Skeletal muscle cell (primary cell): ENCODE results near the gene ABCC9.
A peak's percentile ranks its signal among the peaks of the same experiment; 100 is the strongest.

Experiments used
- DNase-seq: peaks from one replicate; pipeline ENCODE4 v3.0.0-alpha.2; 2010; ENCODE audit warnings: low read depth
- H3K4me3 ChIP-seq: 2 replicates; pipeline ENCODE4 v1.5.1; 2011; ENCODE audit warnings: low read depth, mild to moderate bottlenecking, control low read depth, low read length, moderate library complexity

The ABCC9 gene

DNA sequence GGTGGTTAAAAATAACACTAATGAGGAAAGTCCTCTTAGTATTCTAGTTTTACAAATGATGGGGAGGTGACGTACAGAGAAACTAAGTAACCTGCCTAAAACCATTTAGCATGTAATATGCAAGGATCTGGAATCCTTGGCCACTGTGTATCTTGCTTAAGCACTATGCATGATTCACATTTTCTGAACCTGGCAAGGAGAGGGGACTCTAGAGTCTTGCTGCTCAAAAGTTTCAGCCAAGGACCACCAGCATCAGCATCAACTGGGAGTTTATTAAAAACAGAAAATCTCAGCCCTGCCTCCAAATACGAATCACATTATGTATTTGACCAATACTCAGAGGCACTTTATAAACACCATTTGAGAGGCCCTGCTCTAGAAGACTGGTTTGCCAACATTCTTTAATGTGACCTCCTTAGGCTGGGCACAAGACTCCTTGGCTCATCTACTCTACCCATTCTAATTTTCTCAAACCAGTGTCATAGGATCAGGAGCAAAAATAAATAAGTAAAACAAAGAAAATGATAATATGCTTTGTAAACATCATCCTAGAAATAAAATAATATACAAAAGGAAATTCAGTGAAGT is 52.9 kb downstream of the ABCC9 start:
- H3K4me3 ChIP-seq, result no peak overlapping the region
- DNase-seq, result no peak

DNA sequence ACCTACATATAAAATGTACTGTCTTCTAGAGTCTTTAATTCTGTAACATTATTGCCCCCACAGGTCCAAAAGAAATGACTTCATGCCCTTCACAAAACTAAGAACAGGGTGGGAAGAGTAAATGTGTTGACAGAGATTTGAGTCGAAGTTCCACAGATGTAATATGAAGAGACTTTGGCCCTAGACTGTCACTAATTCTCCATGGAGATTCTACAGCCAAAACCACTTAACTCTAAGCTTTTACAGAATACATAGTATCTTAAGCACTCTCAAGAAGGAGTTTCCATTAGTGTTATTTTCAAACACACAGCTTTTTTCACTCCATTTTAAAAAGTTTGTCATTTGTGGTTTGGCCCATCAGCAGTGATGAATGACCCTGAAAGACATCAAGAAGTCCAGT is 56.3 kb downstream of the ABCC9 start:
- DNase-seq, result no peak
- no peak overlapping the region for H3K4me3 ChIP-seq

DNA sequence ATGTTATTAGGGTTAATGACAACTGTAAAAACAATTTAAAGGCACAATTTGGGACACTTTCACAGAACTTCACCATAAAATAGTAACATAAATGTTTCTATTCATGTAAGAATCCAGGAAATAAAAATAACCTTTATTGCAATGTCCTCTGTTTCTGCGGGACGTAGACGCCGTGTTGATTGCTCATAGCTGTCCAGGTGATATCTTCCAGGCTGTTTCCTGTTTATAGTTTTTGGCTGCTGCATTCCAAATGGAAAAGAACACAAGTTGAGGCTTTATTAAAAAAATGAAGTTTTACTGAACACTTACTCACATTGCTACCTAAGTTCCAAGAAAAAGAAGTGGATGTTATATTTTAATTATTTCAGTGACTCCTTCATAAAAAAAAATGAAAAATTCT is 58.6 kb downstream of the ABCC9 start:
- no peak for DNase-seq
- H3K4me3 ChIP-seq, result no peak overlapping the region

DNA sequence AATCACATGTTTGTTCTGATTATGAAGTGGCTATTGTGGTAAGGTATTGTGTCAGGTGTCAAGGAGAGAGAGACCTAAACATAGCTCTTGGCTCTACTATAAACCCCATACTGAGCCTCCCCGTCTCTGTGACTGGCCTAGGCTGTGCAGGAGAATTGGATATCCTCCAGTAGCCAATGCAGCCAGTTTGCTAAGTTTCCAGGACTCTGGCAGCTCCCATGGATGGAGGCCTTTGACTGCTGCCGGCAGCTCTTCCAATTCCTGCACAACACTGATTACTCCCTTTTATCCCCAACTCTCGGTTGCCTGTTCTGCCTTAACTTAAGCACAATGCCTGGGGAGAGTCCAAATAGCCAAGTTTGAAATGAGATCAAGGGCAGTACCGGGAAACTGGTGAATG is 59.3 kb downstream of the ABCC9 start:
- no peak overlapping the region for H3K4me3 ChIP-seq
- DNase-seq, result no peak

DNA sequence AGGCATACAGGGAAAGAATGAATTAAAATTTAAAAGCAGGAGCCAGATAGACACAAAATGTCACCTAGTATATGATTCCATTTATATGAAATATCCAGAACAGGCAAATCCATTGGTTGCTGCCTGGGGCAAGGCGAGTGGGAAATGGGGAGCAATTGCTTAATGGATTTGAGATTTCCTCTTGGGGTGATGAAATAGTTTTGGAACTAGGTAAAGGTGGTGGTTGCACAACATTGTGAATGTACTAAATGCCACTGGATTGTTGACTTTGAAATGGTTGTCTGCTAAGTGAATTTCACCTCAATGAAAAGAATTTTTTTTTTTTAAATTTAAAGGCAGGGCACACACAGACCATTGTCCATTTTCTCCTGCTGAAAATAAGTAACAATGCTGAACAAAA is 61.9 kb downstream of the ABCC9 start:
- no peak overlapping the region for H3K4me3 ChIP-seq
- DNase-seq, result no peak

DNA sequence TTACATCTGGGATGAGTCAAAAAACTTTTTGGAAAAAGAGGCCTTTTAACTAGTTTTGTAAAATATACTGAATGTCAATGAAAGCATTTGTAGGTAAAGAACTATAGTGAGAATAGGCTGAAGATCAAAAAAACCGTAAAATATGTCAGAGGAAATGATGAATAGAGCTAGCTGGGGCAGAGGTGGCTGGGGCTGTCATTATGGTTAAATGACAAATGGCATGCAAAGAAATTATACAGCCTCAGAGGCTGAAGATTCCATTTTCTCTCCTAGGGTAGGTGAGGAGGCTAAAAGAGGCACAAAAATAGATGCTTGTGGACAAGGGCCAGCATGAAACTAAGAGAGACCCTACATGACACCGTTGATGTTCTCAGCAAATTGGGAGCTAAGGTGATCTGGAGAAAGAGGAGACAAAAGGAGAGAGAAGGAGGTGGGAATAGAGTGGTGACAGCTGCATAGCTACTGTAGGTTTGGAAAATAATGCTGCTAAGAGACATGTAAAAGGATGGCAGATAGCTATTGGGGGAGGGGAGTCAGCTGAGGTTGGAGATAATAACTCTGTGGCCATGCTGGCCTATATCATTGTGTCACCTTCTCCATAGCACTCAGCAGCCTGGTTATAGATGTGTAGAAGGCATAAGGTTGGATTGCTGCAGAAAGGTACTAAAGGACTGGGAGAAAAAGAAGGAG is 63.8 kb downstream of the ABCC9 start:
- DNase-seq, result no peak

DNA sequence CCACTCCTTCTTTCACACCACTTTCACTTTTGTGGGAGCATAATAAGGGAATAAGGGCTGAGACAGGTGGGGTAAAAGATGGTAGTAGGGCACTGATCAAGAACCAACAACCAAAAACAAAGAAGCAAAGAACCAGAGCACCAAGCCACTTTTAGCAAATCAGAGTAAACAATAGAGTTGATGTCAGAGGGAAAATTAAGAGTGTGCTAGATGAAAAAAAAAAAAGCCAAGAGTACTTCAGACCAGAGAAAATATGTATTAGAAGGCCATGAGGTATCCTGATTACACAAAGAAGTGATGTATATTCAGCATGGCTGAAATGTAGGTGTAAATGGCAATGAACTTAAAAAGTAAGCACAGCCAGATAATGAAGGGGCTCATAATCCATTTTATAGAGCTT is 75.4 kb downstream of the ABCC9 start:
- DNase-seq, result no peak
- H3K4me3 ChIP-seq, result no peak overlapping the region

More for the DNA sequence above, 63.8 kb downstream of the ABCC9 start:
- H3K4me3 ChIP-seq, result no peak overlapping the region

DNA sequence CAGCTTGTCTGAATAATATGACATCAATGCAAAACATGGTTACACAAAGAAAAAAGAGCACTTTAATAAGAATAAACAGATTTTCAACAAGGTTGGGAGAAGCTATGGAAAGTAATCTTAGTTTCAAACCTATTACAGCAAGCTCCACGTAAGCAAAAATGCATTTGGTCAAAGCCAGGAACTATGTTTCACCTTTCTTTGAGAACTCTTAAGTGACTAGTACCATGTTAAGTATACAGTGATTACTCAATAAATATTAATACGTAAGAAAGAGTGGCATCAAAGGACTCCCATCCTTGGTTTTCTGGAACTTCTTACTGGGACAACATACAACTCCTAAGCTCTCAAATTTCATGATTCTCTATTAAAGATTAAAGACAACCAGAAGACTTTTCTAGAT is 80.7 kb downstream of the ABCC9 start:
- DNase-seq, result no peak

DNA sequence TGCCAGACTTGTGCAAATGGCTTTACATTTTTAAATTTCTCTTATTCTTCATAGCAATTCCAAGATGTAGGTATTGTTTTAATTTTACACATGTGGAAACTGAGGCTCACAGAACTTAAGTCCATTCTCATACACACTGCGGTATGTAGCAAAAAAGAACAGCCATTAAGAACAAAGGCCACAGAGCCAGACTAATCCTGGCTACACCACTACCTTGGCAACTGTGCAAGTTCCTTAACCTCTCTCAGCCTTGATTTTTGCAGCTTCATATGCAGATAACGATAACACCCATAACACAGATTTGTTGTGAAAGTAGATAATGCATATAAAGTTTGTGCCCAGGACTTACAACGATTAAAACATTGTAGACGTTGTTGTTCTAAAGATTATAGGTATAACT is 81.1 kb downstream of the ABCC9 start:
- DNase-seq, result no peak
- no peak overlapping the region for H3K4me3 ChIP-seq

More for the DNA sequence above, 80.7 kb downstream of the ABCC9 start:
- no peak overlapping the region for H3K4me3 ChIP-seq

DNA sequence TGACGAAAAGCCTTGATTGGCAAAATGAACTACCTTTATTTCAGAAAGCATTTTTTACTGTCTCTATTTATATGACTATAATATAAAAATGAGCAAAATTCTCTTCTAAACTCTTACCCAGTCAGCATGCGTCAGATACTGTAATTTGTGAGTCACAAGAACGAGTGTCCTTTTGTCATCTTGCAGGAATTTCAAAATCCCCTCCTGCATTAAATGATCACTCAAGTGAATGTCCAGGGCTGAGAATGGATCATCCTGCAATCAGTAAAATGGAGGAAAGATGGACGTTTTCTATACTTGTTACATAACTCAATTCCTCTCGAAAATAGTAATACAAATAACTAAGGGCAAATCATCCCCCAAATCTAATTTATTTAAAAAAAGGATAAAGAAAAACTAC is 89.0 kb downstream of the ABCC9 start:
- peak; percentile 47 for DNase-seq
- H3K4me3 ChIP-seq, result no peak overlapping the region

- no peak overlapping the region for H3K4me3 ChIP-seq
- no peak for DNase-seq
Measured at GRCh38 chr12:21851151-21851550, 90.1 kb downstream of the ABCC9 start.

GRCh38 chr12:21850419-21850818 is 90.8 kb downstream of the ABCC9 start:
- no peak overlapping the region for H3K4me3 ChIP-seq
- no peak for DNase-seq

GRCh38 chr12:21849878-21850277 is 91.3 kb downstream of the ABCC9 start:
- H3K4me3 ChIP-seq, result no peak overlapping the region
- no peak for DNase-seq

DNA sequence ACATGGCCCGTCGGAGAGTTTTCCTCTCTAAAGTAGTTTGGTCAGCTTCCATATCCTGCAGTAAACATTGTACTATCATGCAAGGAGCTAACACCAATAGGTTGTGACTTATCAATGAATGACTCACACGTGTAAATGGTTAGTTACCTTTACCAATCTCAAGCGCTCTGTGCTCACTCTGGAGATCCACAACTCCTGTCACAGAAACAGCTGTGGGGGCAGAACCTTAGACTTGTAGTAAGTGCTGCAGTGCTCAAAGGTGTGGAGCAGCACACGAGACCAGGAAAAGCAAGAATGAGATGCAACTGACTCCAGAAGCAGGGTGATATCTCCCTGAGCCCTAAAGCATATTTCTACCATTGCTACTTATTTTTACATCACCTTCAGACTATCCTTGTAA is 93.0 kb downstream of the ABCC9 start:
- H3K4me3 ChIP-seq, result no peak overlapping the region
- no peak for DNase-seq

DNA sequence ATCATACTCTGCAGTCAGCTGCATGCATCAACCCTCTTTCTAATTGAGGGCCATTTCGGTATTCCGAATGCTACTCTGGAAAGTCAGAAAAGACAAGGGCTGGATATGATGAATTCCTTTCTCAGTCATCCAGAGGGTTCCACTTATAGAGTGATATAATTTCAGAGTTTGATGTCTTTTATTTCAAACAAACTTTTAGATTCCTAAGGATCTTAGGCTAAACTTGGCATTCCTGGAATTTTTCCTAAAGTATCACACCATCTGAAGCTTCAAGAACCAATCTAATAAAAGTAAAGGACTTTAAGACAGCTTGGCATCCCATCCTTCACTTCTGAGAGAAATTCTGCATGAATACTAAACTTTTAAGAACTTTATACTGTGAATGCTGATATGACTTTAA is 97.4 kb downstream of the ABCC9 start:
- no peak for DNase-seq

GRCh38 chr12:21839776-21840175 is 101.5 kb downstream of the ABCC9 start:
- no peak for DNase-seq
- no peak overlapping the region for H3K4me3 ChIP-seq

More for the DNA sequence above, 97.4 kb downstream of the ABCC9 start:
- no peak overlapping the region for H3K4me3 ChIP-seq

DNA sequence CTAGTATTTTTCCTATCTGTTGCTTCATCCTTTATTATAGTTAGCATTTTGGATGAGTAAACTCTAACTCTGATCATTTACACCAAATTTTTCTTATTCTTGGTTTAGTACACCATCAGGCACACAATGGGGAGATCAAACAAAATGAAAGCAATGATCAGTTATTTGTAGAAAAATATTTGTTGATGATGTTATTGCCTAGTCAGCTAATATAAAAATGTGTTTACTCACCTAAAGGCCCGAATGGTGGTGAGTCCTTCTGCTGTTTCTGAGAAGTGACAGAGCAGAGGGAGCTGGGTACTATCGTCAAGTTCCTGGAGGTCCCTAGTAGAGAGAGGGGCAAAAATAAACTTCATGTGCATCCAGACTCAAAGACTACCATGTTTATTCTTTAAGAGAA is 103.4 kb downstream of the ABCC9 start:
- no peak overlapping the region for H3K4me3 ChIP-seq
- DNase-seq, result no peak

DNA sequence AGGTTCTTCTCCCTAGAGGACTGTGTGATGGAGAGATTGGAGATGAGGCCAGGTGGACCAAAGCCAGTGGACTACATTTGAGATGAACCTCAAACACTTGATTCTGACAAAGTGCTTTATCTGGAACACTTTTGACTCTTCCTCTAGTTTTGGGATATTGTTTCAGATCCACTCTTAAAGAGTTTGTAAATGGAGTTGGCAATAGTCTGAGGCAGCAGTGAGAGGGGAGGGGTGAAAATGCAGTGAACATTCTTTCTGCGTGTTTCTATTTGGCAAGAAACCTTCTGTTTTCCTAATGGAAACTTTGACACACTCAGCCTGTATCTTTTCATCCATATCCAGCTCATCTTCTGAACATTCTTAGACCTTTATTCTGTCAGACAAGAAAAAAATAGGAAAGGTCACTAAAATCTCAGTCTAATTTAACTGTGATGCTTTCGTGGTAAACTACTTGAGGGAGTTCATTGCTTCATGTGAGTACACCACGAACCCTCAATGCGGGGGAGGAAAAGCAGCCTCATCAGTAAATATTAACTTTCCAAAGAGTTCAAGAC is 109.4 kb downstream of the ABCC9 start:
- DNase-seq, result peak; percentile 82
- H3K4me3 ChIP-seq, result no peak overlapping the region

DNA sequence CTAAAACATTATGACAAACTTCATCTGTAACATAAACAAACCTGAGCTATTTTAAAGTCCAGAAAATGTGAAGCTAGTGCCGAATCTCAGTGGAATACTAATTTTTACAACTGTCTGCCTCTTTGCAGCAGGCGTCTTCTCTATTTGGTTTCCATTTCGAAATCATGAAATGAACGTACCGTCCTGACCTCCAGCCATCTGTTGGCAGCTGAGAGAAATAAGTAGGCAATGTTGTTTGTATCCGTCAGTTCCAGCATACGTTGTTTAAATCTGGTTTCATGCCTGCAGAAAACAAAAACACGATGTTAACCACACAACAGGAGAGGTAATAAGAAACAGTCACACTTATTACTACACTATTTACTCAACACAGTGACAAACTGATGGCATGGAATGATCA is 112.4 kb downstream of the ABCC9 start:
- H3K4me3 ChIP-seq, result no peak overlapping the region
- peak; percentile 44 for DNase-seq

- DNase-seq, result peak; percentile 36
- H3K4me3 ChIP-seq, result no peak overlapping the region
Measured at GRCh38 chr12:21828136-21828775, 113.0 kb downstream of the ABCC9 start.

GRCh38 chr12:21827083-21827482 is 114.1 kb downstream of the ABCC9 start:
- DNase-seq, result no peak
- H3K4me3 ChIP-seq, result no peak overlapping the region
